Calu3 (cell line): Measurements from ENCODE around the gene DNAJC1. TPM values are rescaled to one million over a fixed set of nuclear protein-coding genes. Genes with fewer than 3 reads are reported as not detected.

ENCODE experiments used
- BruUV-seq: library from RNA; stranded (reverse); fragments of 400-500 nt; replicated peaks from 2 replicates; lab custom pipeline; 2021; lab: Mats Ljungman, UMichigan
- CTCF ChIA-PET: fragments of 300-600 bp; sonication (Branson Sonifier 250); formaldehyde crosslinking; loops from one replicate; lab custom pipeline; 2022; ENCODE audit warnings: antibody characterized with exemption; lab: Charles Lee
- DNase-seq: peaks from one replicate; pipeline ENCODE4 v3.0.0; 2022
- H3K27ac Mint-ChIP-seq: one replicate; pipeline ENCODE4 v1.8.0; 2022; ENCODE audit warnings: mixed read lengths; ENCODE audit not compliant: unreplicated experiment
- H3K27me3 Mint-ChIP-seq: one replicate; pipeline ENCODE4 v1.8.0; 2022; ENCODE audit warnings: mixed read lengths; ENCODE audit not compliant: unreplicated experiment
- H3K36me3 Mint-ChIP-seq: one replicate; pipeline ENCODE4 v1.8.0; 2022; ENCODE audit warnings: mild to moderate bottlenecking, moderate library complexity, mixed read lengths; ENCODE audit not compliant: insufficient read depth, unreplicated experiment
- H3K4me1 Mint-ChIP-seq: one replicate; pipeline ENCODE4 v1.8.0; 2022; ENCODE audit warnings: mild to moderate bottlenecking, low read depth, mixed read lengths; ENCODE audit not compliant: unreplicated experiment
- H3K4me3 Mint-ChIP-seq: one replicate; pipeline ENCODE4 v1.8.0; 2022; ENCODE audit warnings: mild to moderate bottlenecking, low read depth, moderate library complexity, mixed read lengths; ENCODE audit not compliant: unreplicated experiment
- H3K9me3 Mint-ChIP-seq: one replicate; pipeline ENCODE4 v1.8.0; 2022; ENCODE audit warnings: low read depth, mixed read lengths; ENCODE audit not compliant: unreplicated experiment
- CTCF ChIP-seq: fragments of 200-600 bp; IDR thresholded peaks from one replicate; pipeline ENCODE4 v1.8.0; 2022; ENCODE audit warnings: antibody characterized with exemption; ENCODE audit not compliant: unreplicated experiment
- intact Hi-C: fragments of 100-400 bp; cut with micrococcal nuclease; formaldehyde crosslinking; loops from one replicate; pipeline ENCODE4 v1.10.0; 2022; ENCODE audit not compliant: unreplicated experiment
- total RNA-seq: library from RNA; stranded (reverse); gene quantifications from 2 replicates; pipeline ENCODE4 v1.2.3, GENCODE V29; 2022

Gene DNAJC1
- total RNA-seq, 1 experiment from 2014 or later = 17.0 TPM

DNA sequence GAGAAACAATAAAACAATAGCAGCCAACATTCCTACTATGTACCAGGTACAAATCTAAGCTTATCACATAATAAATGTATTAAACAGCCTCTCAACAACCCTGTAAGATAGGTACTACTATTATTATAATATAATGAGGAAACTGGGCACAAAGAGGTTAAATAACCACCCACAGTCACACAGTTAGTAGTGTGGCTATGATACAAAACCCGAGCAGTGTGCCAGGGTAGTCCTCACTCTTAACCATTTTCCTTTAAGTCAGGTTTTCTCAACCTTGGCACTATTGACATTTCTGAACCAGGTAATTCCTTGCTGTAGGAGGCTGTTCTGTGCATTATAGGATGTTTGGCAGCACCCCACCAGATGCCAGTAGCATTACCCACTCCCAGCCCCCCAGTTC, 48.8 kb downstream of the DNAJC1 start:
- no peak for DNase-seq
- intact Hi-C loops = loop anchor here (5.0 to 10.0 kb wide), 3 partner anchors 677 to 1097 kb away; no protein-coding TSS in a partner anchor
- Mint-ChIP-seq H3K9me3 (no peaks in the 10 kb centered on the region), H3K4me1 (no peaks in the 10 kb centered on the region), H3K27me3 (no peaks in the 10 kb centered on the region), H3K27ac (no peak overlapping the region), H3K36me3 (no peaks in the 10 kb centered on the region), H3K4me3 (no peak overlapping the region)
- CTCF ChIA-PET = interaction anchor here (2.1 kb wide), 1 partner anchor 458 kb away, joined by 20 read pairs; no protein-coding TSS in a partner anchor
- TF ChIP-seq CTCF = no peak
- BruUV-seq = no TSS peak

DNA sequence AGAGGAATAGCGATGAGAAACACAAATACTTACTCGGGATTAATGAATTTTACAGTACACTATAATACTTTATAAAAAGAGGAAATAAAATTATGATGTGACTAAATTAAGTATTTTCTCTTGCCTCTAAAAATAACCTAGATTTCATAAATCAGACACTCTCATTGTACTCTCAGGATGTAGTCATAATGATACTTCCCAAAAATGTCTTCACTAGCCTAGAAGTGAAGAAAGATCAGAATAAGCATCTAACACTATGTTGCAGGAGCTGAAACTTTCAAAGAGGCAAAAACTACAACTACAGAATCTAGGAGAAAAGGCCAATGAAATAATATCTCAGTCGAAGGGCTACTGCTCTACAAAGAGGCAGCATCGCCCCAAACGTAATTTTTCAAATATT, 49.4 kb downstream of the DNAJC1 start:
- CTCF ChIA-PET = interaction anchor here (1.2 to 2.1 kb wide), 2 partner anchors 458 to 661 kb away, joined by 3 to 20 read pairs; no protein-coding TSS in a partner anchor
- H3K4me1 Mint-ChIP-seq = no peaks in the 10 kb centered on the region
- H3K27me3 Mint-ChIP-seq = no peaks in the 10 kb centered on the region
- intact Hi-C loops = loop anchor here (5.0 to 10.0 kb wide), 2 partner anchors 677 to 879 kb away; no protein-coding TSS in a partner anchor
- no peak for DNase-seq
- H3K9me3 Mint-ChIP-seq = no peaks in the 10 kb centered on the region
- BruUV-seq = no TSS peak
- no peak overlapping the region for H3K4me3 Mint-ChIP-seq
- H3K27ac Mint-ChIP-seq = no peak overlapping the region
- TF ChIP-seq CTCF = no peak
- no peaks in the 10 kb centered on the region for H3K36me3 Mint-ChIP-seq

- BruUV-seq = no TSS peak
- no peak for TF ChIP-seq CTCF
- intact Hi-C loops = loop anchor here (1.0 to 10.0 kb wide), 3 partner anchors 456 to 879 kb away; no protein-coding TSS in a partner anchor
- no peaks in the 10 kb centered on the region for H3K9me3 Mint-ChIP-seq
- H3K36me3 Mint-ChIP-seq = no peaks in the 10 kb centered on the region
- no peaks in the 10 kb centered on the region for H3K27me3 Mint-ChIP-seq
- CTCF ChIA-PET = interaction anchor here (0.6 to 2.1 kb wide), 7 partner anchors 371 to 992 kb away, joined by 3 to 20 read pairs (median 7); no protein-coding TSS in a partner anchor
- H3K4me3 Mint-ChIP-seq = no peak overlapping the region
- no peaks in the 10 kb centered on the region for H3K4me1 Mint-ChIP-seq
- no peak overlapping the region for H3K27ac Mint-ChIP-seq
- no peak for DNase-seq
These were observed 49.9 kb downstream of the DNAJC1 start for GRCh38 chr10:21953585-21954057.

DNA sequence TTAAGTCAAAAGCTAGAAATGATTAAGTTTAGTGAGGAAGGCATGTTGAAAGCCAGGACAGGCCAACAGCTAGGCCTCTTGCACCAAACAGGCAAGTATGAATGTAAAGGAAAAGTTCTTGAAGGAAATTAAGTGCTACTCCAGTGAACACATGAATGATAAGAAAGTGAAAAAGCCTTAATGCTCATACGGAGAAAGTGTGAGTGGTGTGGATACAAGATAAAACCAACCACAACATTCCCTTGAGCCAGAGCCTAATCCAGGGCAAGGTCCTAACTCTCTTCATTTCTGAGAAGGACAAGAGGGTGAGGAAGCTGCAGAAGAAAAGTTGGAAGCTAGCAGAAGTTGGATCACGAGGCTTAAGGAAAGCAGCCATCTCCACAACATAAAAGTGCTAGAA, 53.0 kb downstream of the DNAJC1 start:
- intact Hi-C loops = loop anchor here (5.0 to 10.0 kb wide), 2 partner anchors 673 to 876 kb away; no protein-coding TSS in a partner anchor
- H3K4me3 Mint-ChIP-seq = no peak overlapping the region
- CTCF ChIA-PET = no interaction called here
- TF ChIP-seq CTCF = no peak
- H3K27ac Mint-ChIP-seq = no peak overlapping the region
- H3K9me3 Mint-ChIP-seq = no peaks in the 10 kb centered on the region
- no peaks in the 10 kb centered on the region for H3K36me3 Mint-ChIP-seq
- no peaks in the 10 kb centered on the region for H3K27me3 Mint-ChIP-seq
- no peak for DNase-seq
- BruUV-seq = no TSS peak
- no peaks in the 10 kb centered on the region for H3K4me1 Mint-ChIP-seq
